Endothelial cell of umbilical vein (primary cell): ENCODE measurements around the gene RNF145. TPM values are rescaled to one million over a fixed set of nuclear protein-coding genes. Genes with fewer than 3 reads are reported as not detected.

Experiments
- BruUV-seq: library from RNA; stranded (reverse); fragments of 400-500 nt; replicated peaks from 2 replicates; lab custom pipeline; 2021; lab: Mats Ljungman, UMichigan
- CTCF ChIA-PET: fragments of 300-600, 350-600 bp; sonication (Branson Sonifier 250); formaldehyde crosslinking; loops from one replicate; lab custom pipeline; 2021; ENCODE audit warnings: antibody characterized with exemption, inconsistent platforms; lab: Charles Lee
- POLR2A ChIA-PET: fragments of 300-600, 350-600 bp; sonication (Branson Sonifier 250); formaldehyde crosslinking; loops from one replicate; lab custom pipeline; 2021; ENCODE audit warnings: antibody characterized with exemption, inconsistent platforms; lab: Charles Lee
- DNase-seq: peaks from one replicate; pipeline ENCODE4 v3.0.0-alpha.2; 2011; ENCODE audit warnings: low read depth, low spot score
- FAIRE-seq: peaks from 2 replicates; lab custom pipeline; 2011; peaks lifted over from hg19 to GRCh38; lab: Jason Lieb, UNC
- H2AFZ ChIP-seq: 2 replicates; pipeline ENCODE4 v1.6.0; 2012; ENCODE audit warnings: low read depth, low read length, control low read depth, inconsistent platforms
- H3K27ac ChIP-seq: 2 replicates; pipeline ENCODE4 v1.5.1; 2011; ENCODE audit warnings: low read depth, mild to moderate bottlenecking, control low read depth, low read length, moderate library complexity; ENCODE audit not compliant: insufficient read depth
- H3K27me3 ChIP-seq, 2 experiments: 2 replicates each; pipeline versions ENCODE4 v1.6.0 to v1.6.1; 2011; ENCODE audit warnings: low read length in 2 of 2, mixed read lengths in 1 of 2; ENCODE audit not compliant: control insufficient read depth in 2 of 2, insufficient read depth in 2 of 2
- H3K36me3 ChIP-seq, 2 experiments: 2 replicates in 1 of 2; 3 replicates in 1 of 2; pipeline ENCODE4 v1.5.1; 2011; ENCODE audit warnings: low read length in 2 of 2, mild to moderate bottlenecking in 1 of 2, moderate library complexity in 1 of 2; ENCODE audit not compliant: control insufficient read depth in 2 of 2, insufficient read depth in 2 of 2; ENCODE audit errors: extremely low read depth in 1 of 2
- H3K4me1 ChIP-seq: 3 replicates; pipeline ENCODE4 v1.5.1; 2011; ENCODE audit warnings: mild to moderate bottlenecking, low read length; ENCODE audit not compliant: control insufficient read depth, insufficient read depth; ENCODE audit errors: extremely low read depth
- H3K4me2 ChIP-seq: 2 replicates; pipeline ENCODE4 v1.6.1; 2011; ENCODE audit warnings: low read length, control low read depth, mixed read lengths; ENCODE audit not compliant: insufficient read depth
- H3K4me3 ChIP-seq, 3 experiments: fragments of 200-600 bp in 1 of 3; sonication (generic), shearing (Covaris generic) in 1 of 3; replicated peaks in 1 of 3; 2 replicates each; pipeline ENCODE4 v1.5.1; 2011 to 2016; ENCODE audit warnings: control low read depth in 3 of 3, low read length in 3 of 3, mild to moderate bottlenecking in 2 of 3, inconsistent platforms in 1 of 3, low read depth in 1 of 3, moderate library complexity in 1 of 3; ENCODE audit not compliant: insufficient read depth in 1 of 3
- H3K79me2 ChIP-seq: 2 replicates; pipeline ENCODE4 v1.6.0; 2012; ENCODE audit warnings: low read length, inconsistent platforms; ENCODE audit not compliant: control insufficient read depth, insufficient read depth
- H3K9ac ChIP-seq: replicated peaks from 2 replicates; pipeline ENCODE3; 2011; ENCODE audit warnings: low read length, control low read depth; ENCODE audit not compliant: insufficient read depth; ENCODE audit errors: extremely low read depth
- H3K9me1 ChIP-seq: replicated peaks from 3 replicates; pipeline ENCODE4 v1.6.0; 2011; ENCODE audit warnings: mild to moderate bottlenecking, low read length; ENCODE audit not compliant: control insufficient read depth, insufficient read depth; ENCODE audit errors: extremely low read depth
- H3K9me3 ChIP-seq: replicated peaks from 2 replicates; pipeline ENCODE4 v1.5.1; 2012; ENCODE audit warnings: low read length, inconsistent platforms; ENCODE audit not compliant: control insufficient read depth, insufficient read depth
- H4K20me1 ChIP-seq: replicated peaks from 2 replicates; pipeline ENCODE3; 2011; ENCODE audit warnings: mild to moderate bottlenecking, low read length; ENCODE audit not compliant: control insufficient read depth, insufficient read depth; ENCODE audit errors: extremely low read depth
- EZH2 ChIP-seq: IDR thresholded peaks from 2 replicates; pipeline ENCODE4 v1.6.1; 2012; ENCODE audit warnings: borderline replicate concordance, low read depth, mild to moderate bottlenecking, moderate library complexity, low read length, inconsistent platforms; ENCODE audit not compliant: severe bottlenecking
- FOS ChIP-seq: IDR thresholded peaks from 2 replicates; pipeline ENCODE4 v1.6.1; 2011; ENCODE audit warnings: mild to moderate bottlenecking, low read length, moderate library complexity, borderline replicate concordance; ENCODE audit not compliant: insufficient read depth
- GATA2 ChIP-seq: IDR thresholded peaks from 2 replicates; pipeline ENCODE4 v1.7.0; 2011; ENCODE audit warnings: low read depth, mild to moderate bottlenecking, moderate library complexity, mixed read lengths, low read length; ENCODE audit not compliant: insufficient read length, insufficient read depth
- JUN ChIP-seq: IDR thresholded peaks from 2 replicates; pipeline ENCODE4 v1.6.1; 2011; ENCODE audit warnings: borderline replicate concordance, low read depth; ENCODE audit not compliant: insufficient read length, insufficient read depth
- MYC ChIP-seq: IDR thresholded peaks from one replicate; pipeline ENCODE4 v1.6.1; 2011; ENCODE audit warnings: mild to moderate bottlenecking, low read depth, low read length
- POLR2A ChIP-seq: IDR thresholded peaks from 2 replicates; pipeline ENCODE4 v1.6.1; 2012; ENCODE audit warnings: low read depth, mild to moderate bottlenecking, control low read depth, low read length
- POLR2AphosphoS5 ChIP-seq: IDR thresholded peaks from 2 replicates; pipeline ENCODE4 v1.6.1; 2012; ENCODE audit warnings: low read depth, mild to moderate bottlenecking, control low read depth, low read length, moderate library complexity; ENCODE audit not compliant: insufficient read depth
- dilution Hi-C: fragments of 300-500 bp; cut with MboI; formaldehyde crosslinking; loops from one replicate; pipeline ENCODE4 v1.15.0; 2019; ENCODE audit warnings: low sequenced_read_pairs; ENCODE audit not compliant: extremely low pct_ligation_motif_present
- intact Hi-C: fragments of 100-400 bp; cut with micrococcal nuclease; formaldehyde crosslinking; loops from one replicate; pipeline ENCODE4 v1.10.0; 2022
- polyA plus RNA-seq, 4 experiments: library from polyadenylated mRNA; depleted of rRNA in 3 of 4; stranded (reverse) in 3 of 4; unstranded in 1 of 4; fragments of >200 nt; gene quantifications; 2 replicates each; pipeline versions ENCODE4 v1.2.1 to v1.2.3, GENCODE V29; 2011 to 2012; ENCODE audit warnings: missing spikeins in 1 of 4
- total RNA-seq: library from RNA; stranded (reverse); gene quantifications from 2 replicates; pipeline ENCODE4 v1.2.3, GENCODE V29; 2021
- TF ChIP-seq, protein P1 (sequence below): IDR thresholded peaks from 2 replicates; pipeline ENCODE4 v1.6.1; 2011; ENCODE audit not compliant: insufficient read depth, insufficient read length
- TF ChIP-seq, protein P2 (sequence below), 2 donors: IDR thresholded peaks; 1 replicate in 1 of 2; 2 replicates in 1 of 2; pipeline ENCODE4 v1.5.1; 2011; ENCODE audit warnings: low read length in 2 of 2, mild to moderate bottlenecking in 2 of 2, moderate library complexity in 2 of 2, control low read depth in 1 of 2, inconsistent platforms in 1 of 2, low read depth in 1 of 2; ENCODE audit not compliant: insufficient read depth in 1 of 2; ENCODE audit errors: extremely low read depth in 1 of 2

RNF145 gene
- total and polyA plus RNA-seq, 2 donors (not counting 3 experiments of a cell fraction or from before 2014, with no cell fraction given), result 39.4 to 62.3 TPM

DNA sequence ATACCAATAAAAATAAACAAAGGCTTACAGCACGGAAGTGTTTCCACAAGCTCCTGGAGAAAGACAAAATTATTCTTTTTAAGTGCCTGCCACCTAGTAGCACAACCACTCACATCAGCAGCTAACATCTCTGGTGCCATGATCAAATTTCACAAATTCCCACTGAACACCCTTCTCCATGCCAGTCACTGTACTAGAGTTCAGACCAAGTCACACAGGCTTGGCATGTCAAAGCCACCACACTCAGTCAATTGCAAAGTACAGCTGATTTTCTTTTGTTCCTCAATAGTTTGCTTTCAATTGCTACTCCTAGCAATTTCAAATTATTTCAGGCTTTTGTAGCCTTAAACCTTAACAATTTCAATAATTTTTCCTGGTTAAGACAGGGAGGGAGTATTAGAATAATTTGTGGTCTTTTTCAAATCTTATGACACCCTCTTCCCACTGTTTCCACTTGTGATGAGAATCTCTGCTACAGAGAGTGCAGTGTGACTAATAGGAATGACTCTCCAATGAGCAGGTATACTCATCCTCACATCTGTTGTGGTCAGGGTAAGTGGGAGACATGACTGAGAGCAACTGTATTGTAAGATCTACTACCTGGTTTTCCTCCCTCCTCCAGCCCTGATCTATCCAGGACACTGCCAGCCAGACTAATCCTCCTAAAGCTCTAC is 46.2 kb downstream of the RNF145 start:
- dilution Hi-C loops (no loop called here), intact Hi-C loops (no loop called here)
- no TSS peak for BruUV-seq
- peaks cover 10% of the 10 kb centered on the region for H3K4me1 ChIP-seq
- peaks cover 3 to 12% of the 10 kb centered on the region in 2 experiments for H3K36me3 ChIP-seq
- H3K9ac ChIP-seq, result no peak overlapping the region
- FAIRE-seq (no peak), DNase-seq (no peak)
- H3K79me2 ChIP-seq, result no peaks in the 10 kb centered on the region
- H3K4me2 ChIP-seq, result no peak overlapping the region
- ChIA-PET CTCF (interaction anchor here (0.7 to 1.5 kb wide), 3 partner anchors 45 to 824 kb away, joined by 3 to 5 read pairs (median 5); no protein-coding TSS in a partner anchor), POLR2A (no interaction called here)
- H3K4me3 ChIP-seq, result no peak overlapping the region
- H3K27ac ChIP-seq, result no peak overlapping the region
- H4K20me1 ChIP-seq, result no peaks in the 10 kb centered on the region
- no peak for TF ChIP-seq FOS
- no peaks in the 10 kb centered on the region for H3K27me3 ChIP-seq
- H3K9me3 ChIP-seq, result no peaks in the 10 kb centered on the region
- H2AFZ ChIP-seq, result no peak overlapping the region
- no peaks in the 10 kb centered on the region for H3K9me1 ChIP-seq

DNA sequence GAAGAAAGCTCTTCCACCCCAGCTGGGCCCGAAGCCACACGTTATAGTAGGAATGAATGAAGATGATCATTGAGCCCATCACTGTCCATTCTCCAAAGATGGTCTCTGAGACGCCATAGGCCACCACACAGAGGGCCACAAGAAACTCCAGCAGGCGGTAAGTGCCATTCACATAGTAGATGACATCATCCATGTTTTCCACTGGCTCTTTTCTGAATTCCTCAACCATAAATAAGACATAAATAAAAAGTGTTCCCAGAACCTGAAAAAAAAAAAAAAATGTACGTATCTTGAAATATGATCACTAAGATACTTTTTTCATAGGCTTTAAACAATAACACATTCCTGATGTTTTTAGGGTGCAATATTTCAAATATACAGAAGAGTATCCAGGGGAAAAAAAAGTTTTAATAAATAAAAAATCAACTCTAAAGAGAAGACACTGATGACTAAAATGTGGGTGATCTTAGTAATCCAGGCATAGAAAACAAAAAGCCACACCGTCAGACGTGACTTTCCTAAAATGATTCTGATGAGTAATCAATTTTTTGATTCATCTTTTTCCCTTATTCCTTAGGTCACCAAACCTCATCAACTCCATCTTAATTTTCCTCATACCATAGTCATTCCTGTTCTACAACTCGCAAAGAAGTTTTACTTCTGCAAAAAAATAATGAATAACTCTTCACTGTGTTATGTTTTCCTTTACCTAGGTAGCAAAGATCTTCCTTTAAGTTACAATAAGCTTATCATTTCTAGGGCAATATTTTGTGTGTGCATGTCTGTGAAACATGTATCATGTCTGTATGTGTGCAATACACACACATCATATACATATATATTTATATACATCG is 47.8 kb downstream of the RNF145 start:
- BruUV-seq, result no TSS peak
- H4K20me1 ChIP-seq, result no peaks in the 10 kb centered on the region
- H3K9me3 ChIP-seq, result no peaks in the 10 kb centered on the region
- no peak overlapping the region for H3K9ac ChIP-seq
- peaks cover 10% of the 10 kb centered on the region for H3K4me1 ChIP-seq
- intact Hi-C loops (no loop called here), dilution Hi-C loops (no loop called here)
- FAIRE-seq (no peak), DNase-seq (no peak)
- no peak overlapping the region for H3K4me3 ChIP-seq
- H3K36me3 ChIP-seq, result peaks cover 6 to 13% of the 10 kb centered on the region in 2 experiments
- no peaks in the 10 kb centered on the region for H3K9me1 ChIP-seq
- H3K27me3 ChIP-seq, result no peaks in the 10 kb centered on the region
- H3K27ac ChIP-seq, result no peak overlapping the region
- ChIA-PET POLR2A (no interaction called here), CTCF (interaction anchor here (1.2 kb wide), 1 partner anchor 11 kb away, joined by 3 read pairs; no protein-coding TSS in a partner anchor)
- no peak overlapping the region for H2AFZ ChIP-seq
- H3K79me2 ChIP-seq, result no peaks in the 10 kb centered on the region
- no peak overlapping the region for H3K4me2 ChIP-seq
- TF ChIP-seq, protein P1, sequence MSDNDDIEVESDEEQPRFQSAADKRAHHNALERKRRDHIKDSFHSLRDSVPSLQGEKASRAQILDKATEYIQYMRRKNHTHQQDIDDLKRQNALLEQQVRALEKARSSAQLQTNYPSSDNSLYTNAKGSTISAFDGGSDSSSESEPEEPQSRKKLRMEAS, result no peak
- TF ChIP-seq POLR2A (no peak), GATA2 (no peak), JUN (no peak), MYC (no peak), EZH2 (no peak), POLR2AphosphoS5 (no peak), FOS (no peak)
- TF ChIP-seq, protein P2, sequence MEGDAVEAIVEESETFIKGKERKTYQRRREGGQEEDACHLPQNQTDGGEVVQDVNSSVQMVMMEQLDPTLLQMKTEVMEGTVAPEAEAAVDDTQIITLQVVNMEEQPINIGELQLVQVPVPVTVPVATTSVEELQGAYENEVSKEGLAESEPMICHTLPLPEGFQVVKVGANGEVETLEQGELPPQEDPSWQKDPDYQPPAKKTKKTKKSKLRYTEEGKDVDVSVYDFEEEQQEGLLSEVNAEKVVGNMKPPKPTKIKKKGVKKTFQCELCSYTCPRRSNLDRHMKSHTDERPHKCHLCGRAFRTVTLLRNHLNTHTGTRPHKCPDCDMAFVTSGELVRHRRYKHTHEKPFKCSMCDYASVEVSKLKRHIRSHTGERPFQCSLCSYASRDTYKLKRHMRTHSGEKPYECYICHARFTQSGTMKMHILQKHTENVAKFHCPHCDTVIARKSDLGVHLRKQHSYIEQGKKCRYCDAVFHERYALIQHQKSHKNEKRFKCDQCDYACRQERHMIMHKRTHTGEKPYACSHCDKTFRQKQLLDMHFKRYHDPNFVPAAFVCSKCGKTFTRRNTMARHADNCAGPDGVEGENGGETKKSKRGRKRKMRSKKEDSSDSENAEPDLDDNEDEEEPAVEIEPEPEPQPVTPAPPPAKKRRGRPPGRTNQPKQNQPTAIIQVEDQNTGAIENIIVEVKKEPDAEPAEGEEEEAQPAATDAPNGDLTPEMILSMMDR (IDR thresholded peaks at IDR 0.05; ENCODE audit: extremely low read depth in 1 of 2, insufficient read depth in 1 of 2, low read depth in 1 of 2, low read length in 2 of 2), result no peak
